HAP-1 (cell line): ENCODE measurements around the gene ECSCR.
"Not testable (repeated sequence)": the region's sequence is repeated elsewhere in the genome, so short reads cannot be mapped to it uniquely, and the experiment has no call there.

Experiments used
- DNase-seq, 2 experiments: peaks; one replicate each; pipeline ENCODE4 v3.0.0-alpha.2; 2016 to 2020; ENCODE audit warnings: low spot score in 2 of 2
- H3K27me3 ChIP-seq: fragments of 250-450 bp; sonication (Bioruptor Pico); 2 replicates; pipeline ENCODE4 v1.5.1; 2020; ENCODE audit warnings: low read depth, mild to moderate bottlenecking, moderate library complexity
- H3K36me3 ChIP-seq: fragments of 250-450 bp; sonication (Bioruptor Pico); replicated peaks from 2 replicates; pipeline ENCODE4 v1.5.1; 2020; ENCODE audit warnings: mild to moderate bottlenecking
- H3K4me1 ChIP-seq: fragments of 250-450 bp; sonication (Bioruptor Pico); 2 replicates; pipeline ENCODE4 v1.5.1; 2020; ENCODE audit warnings: mild to moderate bottlenecking
- H3K4me3 ChIP-seq: fragments of 250-450 bp; sonication (Bioruptor Pico); 2 replicates; pipeline ENCODE4 v1.5.1; 2020; ENCODE audit warnings: mild to moderate bottlenecking, moderate library complexity
- H3K9me3 ChIP-seq: fragments of 250-450 bp; sonication (Bioruptor Pico); 2 replicates; pipeline ENCODE4 v1.5.1; 2020; ENCODE audit warnings: mild to moderate bottlenecking, moderate library complexity
- in situ Hi-C: fragments of 300-500 bp; cut with MboI; formaldehyde crosslinking; loops from 3 replicates; pipeline ENCODE4 v1.14.3; 2020; ENCODE audit warnings: low sequenced_read_pairs, inconsistent platforms, mixed read lengths

Gene ECSCR, protein sequence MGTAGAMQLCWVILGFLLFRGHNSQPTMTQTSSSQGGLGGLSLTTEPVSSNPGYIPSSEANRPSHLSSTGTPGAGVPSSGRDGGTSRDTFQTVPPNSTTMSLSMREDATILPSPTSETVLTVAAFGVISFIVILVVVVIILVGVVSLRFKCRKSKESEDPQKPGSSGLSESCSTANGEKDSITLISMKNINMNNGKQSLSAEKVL

DNA sequence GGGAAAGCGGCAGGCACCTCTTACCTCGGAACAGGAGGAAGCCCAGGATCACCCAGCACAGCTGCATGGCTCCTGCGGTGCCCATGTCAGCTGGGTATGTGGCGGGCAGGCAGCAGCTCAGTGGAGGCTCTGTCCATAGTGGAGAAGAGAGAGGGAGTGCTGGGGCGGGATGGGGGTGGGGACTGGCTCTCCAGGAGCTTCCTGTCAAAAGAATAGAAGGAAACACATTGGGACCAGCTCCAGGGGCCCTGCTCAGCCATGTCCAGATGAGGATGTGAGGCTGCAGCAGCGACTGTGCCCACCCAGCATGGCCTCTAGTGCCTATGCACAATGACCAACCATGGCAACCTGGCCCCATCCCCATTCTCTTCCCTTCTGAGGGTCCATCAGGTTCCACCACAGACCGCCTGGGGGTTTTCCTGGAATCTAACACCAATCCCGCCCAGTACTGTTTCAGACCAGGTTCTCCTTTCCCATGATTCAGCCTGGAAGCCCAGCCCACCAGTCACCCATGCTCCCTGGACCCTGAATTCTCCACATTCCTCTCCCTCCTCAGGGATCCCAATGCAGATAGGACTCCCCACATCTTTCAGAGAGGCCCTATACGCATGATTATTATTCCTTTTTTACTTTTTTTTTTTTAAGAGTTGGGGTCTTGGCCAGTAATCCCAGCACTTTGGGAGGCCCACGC lies at the start of gene ECSCR:
Gene ECSCR (minus strand): TSS at position 158 of the 691 bp plus-strand sequence. CDS start 73 bp downstream, at position 85.
- Histone ChIP-seq H3K9me3 (no peaks in the 10 kb centered on the region), H3K4me1 (no peaks in the 10 kb centered on the region), H3K4me3 (no peak within 1 kb of the TSS), H3K36me3 (no peaks in the 10 kb centered on the region), H3K27me3 (no peaks in the 10 kb centered on the region)
- DNase-seq = no peak
- in situ Hi-C loops = no loop called here

DNA sequence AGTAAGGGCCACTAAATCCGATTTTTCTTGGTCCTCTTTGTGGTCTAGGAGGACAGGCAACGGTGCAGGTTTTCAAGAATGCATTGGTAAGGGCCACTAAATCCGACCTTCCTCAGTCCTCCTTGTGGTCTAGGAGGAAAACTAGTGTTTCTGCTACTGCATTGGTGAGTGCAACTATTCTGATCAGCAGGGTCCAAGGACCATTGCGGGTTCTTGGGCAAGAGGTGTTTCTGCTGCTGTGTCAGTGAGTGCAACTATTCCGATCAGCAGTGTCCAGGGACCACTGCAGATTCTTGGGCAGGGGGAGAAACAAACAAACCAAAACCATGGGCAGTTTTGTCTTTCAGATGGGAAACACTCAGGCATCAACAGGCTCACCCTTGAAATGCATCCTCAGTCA lies 42.2 kb upstream of the ECSCR start:
- H3K36me3 ChIP-seq, H3K4me3 ChIP-seq, in situ Hi-C loops, DNase-seq, H3K27me3 ChIP-seq, H3K4me1 ChIP-seq, H3K9me3 ChIP-seq: not testable (repeated sequence)

DNA sequence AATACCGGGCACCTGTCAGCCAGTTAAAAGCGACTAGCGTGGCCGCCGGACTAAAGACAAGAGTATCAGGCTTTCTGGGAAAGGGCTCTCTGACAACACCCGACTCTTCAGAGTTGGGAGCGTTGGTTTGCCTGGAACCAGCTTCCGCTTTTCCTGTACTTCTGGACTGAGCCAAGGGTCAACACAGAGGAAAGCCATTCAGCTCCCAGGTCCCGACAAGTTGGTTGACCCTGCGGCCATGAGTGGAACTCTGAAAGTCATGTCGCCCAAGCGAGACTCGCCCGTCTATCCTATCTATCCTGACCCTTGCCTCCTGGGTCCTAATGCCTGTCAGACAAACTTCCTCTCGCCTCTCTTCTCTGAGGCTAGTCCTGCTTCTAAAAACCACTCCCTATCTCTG lies 41.3 kb upstream of the ECSCR start:
- H3K4me1 ChIP-seq, H3K9me3 ChIP-seq, H3K27me3 ChIP-seq, DNase-seq, in situ Hi-C loops, H3K36me3 ChIP-seq, H3K4me3 ChIP-seq: not testable (repeated sequence)

DNA sequence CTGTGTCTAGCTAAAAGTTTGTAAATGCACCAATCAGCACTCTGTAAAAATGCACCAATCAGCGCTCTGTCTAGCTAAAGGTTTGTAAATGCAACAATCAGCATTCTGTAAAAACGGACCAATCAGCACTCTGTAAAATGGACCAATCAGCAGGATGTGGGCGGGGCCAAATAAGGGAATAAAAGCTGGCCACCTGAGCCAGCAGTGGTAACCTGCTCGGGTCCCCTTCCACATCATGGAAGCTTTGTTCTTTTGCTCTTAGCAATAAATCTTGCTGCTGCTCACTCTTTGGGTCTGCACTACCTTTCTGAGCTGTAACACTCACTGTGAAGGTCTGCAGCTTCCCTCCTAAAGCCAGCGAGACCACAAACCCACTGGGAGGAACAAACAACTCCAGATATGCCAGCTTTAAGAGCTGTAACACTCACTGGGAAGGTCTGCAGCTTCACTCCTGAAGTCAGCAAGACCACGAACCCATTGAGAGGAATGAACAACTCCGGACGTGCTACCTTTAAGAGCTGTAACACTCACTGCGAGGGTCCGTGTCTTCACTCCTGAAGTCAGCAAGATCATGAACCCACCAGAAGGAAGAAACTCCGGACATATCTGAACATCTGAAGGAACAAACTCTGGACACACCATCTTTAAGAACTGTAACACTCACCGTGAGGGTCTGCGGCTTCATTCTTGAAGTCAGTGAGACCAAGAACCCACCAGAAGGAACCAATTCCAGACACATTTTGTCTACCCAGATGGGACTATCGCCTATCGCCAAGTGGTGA lies 40.7 kb upstream of the ECSCR start:
- H3K4me1 ChIP-seq, H3K9me3 ChIP-seq, H3K27me3 ChIP-seq, H3K36me3 ChIP-seq, H3K4me3 ChIP-seq, in situ Hi-C loops, DNase-seq: not testable (repeated sequence)

DNA sequence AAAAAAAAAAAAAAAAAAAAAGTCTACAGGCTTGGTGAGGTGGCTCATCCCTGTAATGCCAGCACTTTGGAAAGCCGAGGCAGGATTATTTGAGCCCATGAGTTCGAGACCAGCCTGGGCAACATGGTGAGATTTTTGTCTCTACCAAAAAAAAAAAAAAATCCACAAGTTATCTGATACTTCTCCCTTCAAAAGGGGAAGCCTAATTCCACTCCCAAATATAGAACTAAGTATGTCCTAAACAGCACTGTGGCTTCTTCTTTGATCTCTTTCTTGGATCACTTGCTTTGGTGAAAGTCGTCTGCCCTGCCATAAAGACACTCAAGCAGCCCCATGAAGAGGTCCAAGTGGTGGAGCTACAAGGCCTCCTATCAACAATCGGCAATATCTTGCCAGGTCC lies 38.8 kb upstream of the ECSCR start:
- no peaks in the 10 kb centered on the region for H3K9me3 ChIP-seq
- no peaks in the 10 kb centered on the region for H3K36me3 ChIP-seq
- in situ Hi-C loops = no loop called here
- H3K4me1 ChIP-seq = no peaks in the 10 kb centered on the region
- H3K4me3 ChIP-seq = no peak overlapping the region
- no peaks in the 10 kb centered on the region for H3K27me3 ChIP-seq
- no peak for DNase-seq

DNA sequence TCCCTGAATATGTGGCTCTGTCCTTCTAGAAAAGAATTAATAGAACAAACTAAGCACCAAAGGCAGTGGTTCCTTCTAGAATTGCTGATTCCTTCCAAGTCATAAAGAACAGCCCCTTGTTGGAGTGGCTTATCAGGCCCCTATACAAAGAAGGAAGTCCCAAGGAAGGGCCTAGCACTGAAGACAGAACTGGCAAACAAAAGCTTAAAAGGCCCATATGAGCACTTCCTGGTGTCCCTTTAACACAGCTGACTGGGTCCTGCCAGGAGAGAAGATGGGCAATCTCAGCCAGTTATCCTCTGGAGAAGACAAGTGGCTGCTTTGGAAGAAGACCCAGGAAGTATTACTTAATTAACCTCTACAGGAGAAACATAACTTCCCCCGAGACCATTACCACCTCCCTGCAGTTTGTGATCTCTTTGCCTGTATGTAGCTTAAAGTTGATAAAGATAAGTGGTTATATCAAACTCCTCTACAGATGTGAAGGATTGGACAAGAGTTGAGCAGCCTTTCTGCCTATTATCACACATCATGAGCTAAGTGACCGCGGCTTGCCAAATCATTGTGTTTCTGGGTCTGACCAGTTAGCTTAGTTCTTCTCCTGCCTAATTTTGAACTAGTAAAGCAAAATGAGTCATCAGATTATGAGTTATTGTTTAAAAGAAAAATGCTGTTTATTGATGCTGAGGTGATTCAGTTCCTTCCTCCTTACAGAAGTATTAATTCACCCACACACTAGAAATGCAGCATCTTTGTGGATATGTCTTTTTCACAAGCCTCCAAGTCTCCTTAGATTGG lies 33.3 kb upstream of the ECSCR start:
- Histone ChIP-seq H3K36me3 (no peaks in the 10 kb centered on the region), H3K4me3 (no peak overlapping the region), H3K4me1 (no peaks in the 10 kb centered on the region), H3K9me3 (no peaks in the 10 kb centered on the region), H3K27me3 (no peaks in the 10 kb centered on the region)
- DNase-seq = no peak
- in situ Hi-C loops = no loop called here

DNA sequence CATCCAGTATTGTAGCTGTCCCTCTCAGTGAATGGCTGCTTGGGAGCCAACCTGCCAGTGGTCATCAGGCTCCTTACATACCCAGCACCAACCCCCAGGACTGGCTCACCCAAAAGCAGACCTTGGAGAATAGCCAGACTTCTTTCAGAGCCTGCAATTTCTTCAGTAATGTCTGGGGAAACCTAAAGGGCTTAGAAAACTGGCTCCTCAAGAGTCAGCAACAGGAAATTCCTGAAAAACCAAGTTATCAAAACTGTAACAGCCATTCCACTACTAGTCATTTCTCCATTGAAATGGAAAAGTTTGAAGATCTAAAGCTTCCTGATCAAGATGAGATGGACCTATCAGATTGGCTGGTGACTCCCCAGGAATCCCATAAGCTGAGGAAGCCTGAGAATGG lies 32.3 kb upstream of the ECSCR start:
- no peaks in the 10 kb centered on the region for H3K27me3 ChIP-seq
- in situ Hi-C loops = no loop called here

DNA sequence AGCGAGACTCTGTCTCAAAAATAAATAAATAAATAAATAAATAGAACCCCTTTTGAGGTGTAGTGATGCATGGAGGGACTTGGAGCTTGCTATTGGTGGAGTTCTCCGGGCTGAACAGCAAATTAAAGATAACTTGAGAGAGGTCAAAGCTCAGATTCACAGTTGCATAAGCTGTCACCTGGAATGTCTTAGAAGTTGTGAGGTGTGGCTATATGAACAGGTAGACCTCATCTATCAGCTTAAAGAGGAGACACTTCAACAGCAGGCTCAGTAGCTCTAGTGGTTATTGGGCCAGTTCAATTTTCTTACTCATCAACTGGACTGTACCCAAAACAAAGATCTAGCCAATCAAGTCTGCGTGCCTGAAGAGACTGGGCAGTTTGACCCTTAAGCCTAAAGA lies 31.7 kb upstream of the ECSCR start:
- no peaks in the 10 kb centered on the region for H3K27me3 ChIP-seq
- no peak for DNase-seq
- H3K36me3 ChIP-seq = no peaks in the 10 kb centered on the region
- in situ Hi-C loops = no loop called here
- H3K4me3 ChIP-seq = no peak overlapping the region
- no peaks in the 10 kb centered on the region for H3K4me1 ChIP-seq
- H3K9me3 ChIP-seq = no peaks in the 10 kb centered on the region

More for the DNA sequence above, 32.3 kb upstream of the ECSCR start:
- no peaks in the 10 kb centered on the region for H3K36me3 ChIP-seq
- no peaks in the 10 kb centered on the region for H3K4me1 ChIP-seq
- DNase-seq = no peak
- H3K9me3 ChIP-seq = no peaks in the 10 kb centered on the region
- no peak overlapping the region for H3K4me3 ChIP-seq

DNA sequence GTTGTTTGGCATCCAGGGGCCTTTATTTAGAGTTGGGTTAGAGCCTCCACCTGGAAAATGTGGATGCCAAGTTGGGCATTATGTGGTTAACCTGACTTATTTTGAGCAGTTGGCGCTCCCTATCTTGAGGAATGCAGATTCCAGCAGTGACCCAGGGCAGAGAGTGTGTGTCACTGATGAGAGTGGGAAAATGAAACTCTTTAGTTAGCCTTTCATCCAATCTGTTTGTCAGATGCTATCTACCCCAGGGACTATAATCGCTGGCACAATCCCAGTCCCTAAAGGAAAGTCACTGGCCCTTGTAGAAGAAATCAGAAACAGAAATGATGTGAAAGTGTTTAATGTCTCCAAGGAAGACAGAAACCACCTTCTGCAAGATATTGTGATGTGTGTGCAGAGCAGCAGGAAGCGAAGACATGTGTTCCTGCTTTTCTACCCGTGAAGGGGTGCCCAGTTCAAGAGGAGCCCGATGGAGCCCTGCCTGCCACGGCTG lies 30.2 kb upstream of the ECSCR start:
- H3K4me1 ChIP-seq = no peaks in the 10 kb centered on the region
- DNase-seq = no peak
- H3K27me3 ChIP-seq = no peaks in the 10 kb centered on the region
- H3K36me3 ChIP-seq = no peaks in the 10 kb centered on the region
- no peaks in the 10 kb centered on the region for H3K9me3 ChIP-seq
- in situ Hi-C loops = no loop called here
- H3K4me3 ChIP-seq = no peak overlapping the region

DNA sequence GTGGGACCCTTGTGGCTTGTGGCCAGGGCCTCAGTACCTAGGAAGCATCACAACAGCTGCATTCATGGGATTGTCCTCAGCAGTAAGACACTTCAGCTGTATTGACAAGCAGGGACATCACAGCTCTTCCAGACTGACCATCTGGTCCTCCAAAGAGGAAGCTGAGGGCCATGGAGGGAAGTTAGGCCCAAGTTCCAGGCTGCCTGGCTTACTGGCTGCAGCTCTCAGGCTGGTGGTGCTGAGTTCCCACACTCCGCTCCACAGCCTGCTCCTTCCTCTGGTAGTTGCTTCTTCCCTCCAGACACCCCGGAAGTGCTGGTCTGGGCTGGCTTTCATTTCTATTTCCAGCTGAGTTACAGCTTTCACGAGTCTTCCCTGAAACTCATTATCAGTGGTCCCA lies 25.7 kb upstream of the ECSCR start:
- H3K36me3 ChIP-seq = no peaks in the 10 kb centered on the region
- in situ Hi-C loops = no loop called here
- H3K27me3 ChIP-seq = no peaks in the 10 kb centered on the region
- no peaks in the 10 kb centered on the region for H3K9me3 ChIP-seq
- no peak for DNase-seq
- no peak overlapping the region for H3K4me3 ChIP-seq
- H3K4me1 ChIP-seq = no peaks in the 10 kb centered on the region

DNA sequence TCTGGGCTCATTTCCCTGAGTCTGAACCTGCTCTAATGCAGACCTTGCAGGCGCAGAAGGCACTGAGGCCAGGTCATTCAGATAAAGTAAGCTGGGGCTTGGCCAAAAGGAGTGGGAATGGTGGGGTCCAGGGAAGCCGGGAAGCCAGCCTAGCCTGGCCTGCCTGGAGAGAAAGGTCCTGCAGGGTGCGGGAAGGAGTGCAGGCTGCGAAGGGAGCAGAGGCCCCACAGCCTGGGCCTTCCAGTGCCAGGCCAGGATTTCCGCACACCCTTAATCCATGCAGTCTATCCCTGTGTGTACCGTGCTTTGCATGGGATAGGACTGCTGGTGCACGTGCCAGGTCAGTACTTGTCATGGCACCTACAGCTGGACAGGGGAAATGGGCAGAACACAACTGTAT lies 23.7 kb upstream of the ECSCR start:
- H3K4me1 ChIP-seq = peaks cover 10% of the 10 kb centered on the region; the same call in 1 of the 2 replicates
- H3K9me3 ChIP-seq = no peaks in the 10 kb centered on the region
- no peak for DNase-seq
- in situ Hi-C loops = no loop called here
- H3K27me3 ChIP-seq = no peaks in the 10 kb centered on the region
- H3K4me3 ChIP-seq = no peak overlapping the region
- H3K36me3 ChIP-seq = no peaks in the 10 kb centered on the region

DNA sequence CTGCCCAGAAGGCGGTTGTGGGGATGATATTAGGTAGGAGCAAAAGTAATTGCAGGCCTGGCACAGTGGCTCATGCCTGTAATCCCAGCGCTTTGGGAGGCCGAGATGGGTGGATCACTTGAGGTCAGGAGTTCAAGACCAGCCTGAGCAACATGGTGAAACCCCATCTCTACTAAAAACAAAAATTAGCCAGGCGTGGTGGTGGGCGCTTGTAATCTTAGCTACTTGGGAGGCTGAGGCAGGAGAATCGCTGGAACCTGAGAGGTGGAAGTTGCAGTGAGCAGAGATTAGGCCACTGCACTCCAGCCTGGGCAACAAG lies 20.3 kb upstream of the ECSCR start:
- in situ Hi-C loops, H3K36me3 ChIP-seq, DNase-seq, H3K27me3 ChIP-seq, H3K9me3 ChIP-seq, H3K4me1 ChIP-seq, H3K4me3 ChIP-seq: not testable (repeated sequence)

DNA sequence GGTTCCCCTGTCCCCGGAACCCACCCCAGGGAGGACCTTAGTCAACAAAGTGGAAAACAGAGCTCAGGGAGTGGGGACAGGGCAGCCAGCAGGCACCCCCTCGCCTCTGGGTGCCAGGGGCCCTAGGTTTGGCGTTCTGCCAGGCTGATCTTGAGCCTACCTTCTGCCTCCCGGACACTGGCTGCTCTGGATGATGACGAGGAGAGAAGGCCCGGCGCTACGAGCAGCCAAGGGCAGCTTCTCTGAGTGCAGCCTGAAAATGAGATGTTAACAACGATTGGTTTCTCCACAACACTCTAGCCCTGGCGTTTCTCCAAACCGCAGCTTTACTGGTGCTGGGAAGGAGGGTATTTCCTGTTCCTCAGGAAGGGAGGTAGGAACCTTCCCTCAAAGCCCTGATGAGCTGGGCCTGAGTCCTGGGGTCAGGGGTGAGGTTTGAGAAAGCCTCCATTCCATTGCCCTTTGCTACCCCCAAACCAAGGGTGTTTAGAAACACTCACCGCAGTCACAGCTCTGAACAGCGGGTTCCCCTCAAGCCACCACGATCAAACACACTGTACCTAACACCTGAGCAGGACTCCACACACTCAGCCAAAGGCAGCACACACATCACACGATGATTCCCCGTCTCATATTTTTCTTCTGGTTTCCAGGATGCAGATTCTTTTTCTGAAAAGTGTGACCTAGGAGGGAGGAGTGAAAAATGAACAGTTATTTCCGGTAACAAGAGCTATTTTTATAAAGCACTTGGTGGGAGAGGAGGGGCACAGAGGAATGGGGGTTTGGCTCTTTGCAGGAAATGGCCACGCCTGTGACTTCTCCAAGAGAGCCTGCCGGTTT lies 19.7 kb upstream of the ECSCR start, which contains the start of gene STING1:
Gene STING1 (minus strand): TSS at position 709 of the 840 bp plus-strand sequence. CDS start 1,054 bp downstream, outside the sequence.
- Histone ChIP-seq H3K4me3 (no peak within 1 kb of the TSS), H3K9me3 (no peaks in the 10 kb centered on the region), H3K4me1 (peaks cover 10% of the 10 kb centered on the region; the same call in 1 of the 2 replicates), H3K36me3 (no peaks in the 10 kb centered on the region), H3K27me3 (no peaks in the 10 kb centered on the region)
- in situ Hi-C loops = no loop called here
- DNase-seq = peak; percentile 18 to 71
